Activated CD8-positive, alpha-beta memory T cell treated with anti-CD3 and anti-CD28 coated beads for 1 hour (primary cell): Measurements from ENCODE around the gene ULK4.
A peak's percentile ranks its signal among the peaks of the same experiment; 100 is the strongest.

ENCODE experiments used
- DNase-seq, 2 donors: peaks; one replicate each; pipeline ENCODE4 v3.0.0-alpha.2; 2020; ENCODE audit warnings: low read depth in 1 of 2; ENCODE audit errors: extremely low read depth in 1 of 2

ULK4 gene

GRCh38 chr3:41207355-41207754 is 754.5 kb downstream of the ULK4 start:
- no peak for DNase-seq

GRCh38 chr3:41205591-41205990 is 756.3 kb downstream of the ULK4 start:
- no peak for DNase-seq

GRCh38 chr3:41204369-41204768 is 757.5 kb downstream of the ULK4 start:
- DNase-seq: no peak

GRCh38 chr3:41202834-41203345 is 759.0 kb downstream of the ULK4 start:
- no peak for DNase-seq

GRCh38 chr3:41202075-41202833 is 759.6 kb downstream of the ULK4 start:
- DNase-seq: no peak

- DNase-seq: no peak
These were observed 761.3 kb downstream of the ULK4 start for GRCh38 chr3:41200669-41201021.

GRCh38 chr3:41199866-41200668 is 761.8 kb downstream of the ULK4 start:
- DNase-seq: peak in 1 of 2 donors; percentile 26

- DNase-seq: peak; percentile 84 to 85
These were observed 762.7 kb downstream of the ULK4 start, which contains the start of gene CTNNB1 for GRCh38 chr3:41198950-41199865. CTNNB1 (plus strand) TSS chr3:41199505; CDS start chr3:41224069, 24,564 bp downstream.

- DNase-seq: no peak
These were observed 763.4 kb downstream of the ULK4 start for GRCh38 chr3:41198526-41198925.

- no peak for DNase-seq
These were observed 763.9 kb downstream of the ULK4 start for GRCh38 chr3:41198046-41198445.
